ELF-1 (cell line): Measurements from ENCODE around the gene FAF1.
"Not testable (repeated sequence)": the region's sequence is repeated elsewhere in the genome, so short reads cannot be mapped to it uniquely, and the experiment has no call there.

Experiments
- DNase-seq: peaks from one replicate; pipeline ENCODE4 v3.0.0-alpha.2; 2016; ENCODE audit warnings: low read depth, low spot score

Gene FAF1

DNA sequence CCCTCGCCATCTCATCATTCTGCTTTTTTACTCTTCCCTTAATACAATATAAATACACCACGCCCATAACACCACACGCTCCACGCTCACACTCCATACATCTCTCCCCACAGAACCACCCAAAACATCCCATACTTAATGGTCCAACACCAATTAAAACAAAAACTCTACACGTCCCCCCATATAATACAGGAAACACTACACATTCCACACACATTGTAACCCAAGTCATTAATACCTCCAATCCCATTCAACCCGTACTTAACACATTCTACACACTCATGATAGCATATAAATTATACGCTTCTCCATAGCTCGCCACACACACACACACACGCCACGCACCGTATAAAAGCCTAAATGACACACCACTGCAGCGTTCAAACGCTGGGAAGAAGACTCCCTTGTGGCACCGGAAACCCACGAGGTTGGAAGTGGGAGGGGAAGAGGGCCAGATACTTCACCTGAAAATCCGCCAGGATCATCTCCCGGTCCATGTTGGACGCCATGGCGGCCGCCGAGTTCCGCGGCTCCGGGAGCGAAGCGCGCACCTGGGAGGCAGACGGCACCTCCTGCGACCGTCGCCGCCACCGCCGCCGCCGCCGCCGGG lies 659 bp downstream of the FAF1 start:
- DNase-seq, result no peak

- no peak for DNase-seq
These were observed 5.0 kb downstream of the FAF1 start for GRCh38 chr1:50955116-50955515.

DNA sequence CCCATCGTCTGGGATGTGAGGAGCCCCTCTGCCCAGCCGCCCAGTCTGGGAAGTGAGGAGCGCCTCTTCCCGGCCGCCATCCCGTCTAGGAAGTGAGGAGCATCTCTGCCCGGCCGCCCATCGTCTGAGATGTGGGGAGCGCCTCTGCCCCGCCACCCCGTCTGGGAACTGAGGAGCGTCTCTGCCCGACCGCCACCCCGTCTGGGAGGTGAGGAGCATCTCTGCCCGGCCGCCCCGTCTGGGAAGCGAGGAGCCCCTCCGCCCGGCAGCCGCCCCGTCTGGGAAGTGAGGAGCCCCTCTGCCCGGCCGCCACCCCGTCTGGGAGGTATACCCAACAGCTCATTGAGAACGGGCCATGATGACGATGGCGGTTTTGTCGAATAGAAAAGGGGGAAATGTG lies 7.5 kb downstream of the FAF1 start:
- DNase-seq, result not testable (repeated sequence)

GRCh38 chr1:50950396-50950795 lies 9.7 kb downstream of the FAF1 start:
- DNase-seq, result no peak

GRCh38 chr1:50949286-50949982 lies 10.6 kb downstream of the FAF1 start:
- DNase-seq, result no peak

DNA sequence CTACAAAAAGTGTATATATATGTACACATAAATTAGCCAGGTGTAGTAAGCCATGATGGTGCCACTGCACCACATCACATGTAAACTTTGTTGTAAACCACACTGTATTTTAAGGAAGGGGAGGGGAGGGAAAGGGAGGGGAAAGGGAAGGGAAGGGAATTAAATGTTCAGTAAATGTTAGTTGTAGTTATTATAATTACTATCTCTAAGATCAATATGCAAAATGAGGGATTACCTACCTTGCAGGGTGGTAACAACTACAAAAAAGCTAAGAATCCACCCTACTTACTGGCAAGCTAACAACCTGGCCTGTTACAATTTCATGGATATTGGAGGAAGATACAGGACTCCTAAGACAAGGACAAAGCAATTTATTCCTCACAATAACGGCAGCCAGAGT lies 17.7 kb downstream of the FAF1 start:
- DNase-seq, result no peak

GRCh38 chr1:50940291-50940690 lies 19.8 kb downstream of the FAF1 start:
- DNase-seq, result no peak

DNA sequence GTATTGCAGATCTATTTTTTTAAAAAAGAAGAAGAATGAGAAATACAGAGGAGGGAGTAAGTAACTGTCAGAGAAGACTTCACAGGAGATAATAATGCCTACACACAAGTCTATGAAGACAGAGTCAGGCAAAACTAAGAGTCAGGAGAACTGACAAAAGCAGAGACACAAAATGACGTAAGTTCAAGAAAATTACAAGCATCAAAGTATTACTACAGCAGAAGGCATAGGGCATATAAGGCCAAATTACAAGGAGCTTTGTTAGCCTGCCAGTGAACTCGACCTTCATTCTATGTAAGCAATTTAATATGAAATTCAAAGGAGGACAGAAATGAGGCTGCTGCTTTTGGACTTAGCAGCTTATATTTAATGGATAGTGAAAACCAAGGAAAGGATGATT lies 23.7 kb downstream of the FAF1 start:
- no peak for DNase-seq

GRCh38 chr1:50935276-50935675 lies 24.8 kb downstream of the FAF1 start:
- DNase-seq, result not testable (repeated sequence)

DNA sequence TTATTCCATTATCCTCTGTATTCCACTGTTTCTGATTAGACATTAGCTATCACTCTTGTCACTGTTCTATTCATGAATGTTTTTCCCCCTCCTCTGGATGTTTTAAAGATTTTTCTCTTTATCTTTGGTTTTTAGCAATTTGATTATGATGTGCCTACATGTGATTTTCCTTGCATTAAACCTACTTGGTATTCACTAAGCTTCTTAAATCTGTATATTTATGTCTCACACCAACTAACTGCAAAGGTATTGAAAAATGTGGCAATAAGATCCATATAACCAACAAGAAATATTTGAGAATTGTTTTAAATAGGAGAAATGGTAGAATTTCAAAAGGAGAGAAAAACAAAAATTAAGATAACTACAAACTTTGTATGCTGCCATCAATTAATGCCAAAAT lies 25.2 kb downstream of the FAF1 start:
- DNase-seq, result no peak

GRCh38 chr1:50933770-50934169 lies 26.3 kb downstream of the FAF1 start:
- not testable (repeated sequence) for DNase-seq

- not testable (repeated sequence) for DNase-seq
These were observed 28.0 kb downstream of the FAF1 start for GRCh38 chr1:50932043-50932442.

- DNase-seq, result no peak
These were observed 28.9 kb downstream of the FAF1 start for GRCh38 chr1:50930965-50931737.

- DNase-seq, result no peak
These were observed 29.9 kb downstream of the FAF1 start for GRCh38 chr1:50930193-50930592.

- DNase-seq, result no peak
These were observed 30.6 kb downstream of the FAF1 start for GRCh38 chr1:50929376-50929958.

GRCh38 chr1:50923564-50923963 lies 36.5 kb downstream of the FAF1 start:
- DNase-seq, result no peak

- DNase-seq, result no peak
These were observed 39.0 kb downstream of the FAF1 start for GRCh38 chr1:50921029-50921428.

DNA sequence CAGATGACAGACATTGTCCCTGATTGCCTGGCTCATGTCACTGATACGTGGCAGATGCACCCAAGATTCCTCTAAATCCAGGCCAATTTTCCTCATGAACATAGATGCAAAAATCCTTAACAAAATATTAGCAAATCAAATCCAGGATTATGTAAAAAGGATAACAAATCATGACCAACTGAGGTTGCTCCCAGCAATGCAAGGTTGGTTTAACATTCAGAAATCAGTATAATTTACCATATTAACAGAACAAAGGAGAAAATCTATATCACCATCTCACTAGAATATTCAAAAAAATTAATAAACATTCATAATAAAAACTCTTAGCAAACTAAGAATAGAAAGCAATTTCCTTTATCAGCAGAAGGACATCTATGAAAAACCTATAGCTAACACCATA lies 39.7 kb downstream of the FAF1 start:
- no peak for DNase-seq

DNA sequence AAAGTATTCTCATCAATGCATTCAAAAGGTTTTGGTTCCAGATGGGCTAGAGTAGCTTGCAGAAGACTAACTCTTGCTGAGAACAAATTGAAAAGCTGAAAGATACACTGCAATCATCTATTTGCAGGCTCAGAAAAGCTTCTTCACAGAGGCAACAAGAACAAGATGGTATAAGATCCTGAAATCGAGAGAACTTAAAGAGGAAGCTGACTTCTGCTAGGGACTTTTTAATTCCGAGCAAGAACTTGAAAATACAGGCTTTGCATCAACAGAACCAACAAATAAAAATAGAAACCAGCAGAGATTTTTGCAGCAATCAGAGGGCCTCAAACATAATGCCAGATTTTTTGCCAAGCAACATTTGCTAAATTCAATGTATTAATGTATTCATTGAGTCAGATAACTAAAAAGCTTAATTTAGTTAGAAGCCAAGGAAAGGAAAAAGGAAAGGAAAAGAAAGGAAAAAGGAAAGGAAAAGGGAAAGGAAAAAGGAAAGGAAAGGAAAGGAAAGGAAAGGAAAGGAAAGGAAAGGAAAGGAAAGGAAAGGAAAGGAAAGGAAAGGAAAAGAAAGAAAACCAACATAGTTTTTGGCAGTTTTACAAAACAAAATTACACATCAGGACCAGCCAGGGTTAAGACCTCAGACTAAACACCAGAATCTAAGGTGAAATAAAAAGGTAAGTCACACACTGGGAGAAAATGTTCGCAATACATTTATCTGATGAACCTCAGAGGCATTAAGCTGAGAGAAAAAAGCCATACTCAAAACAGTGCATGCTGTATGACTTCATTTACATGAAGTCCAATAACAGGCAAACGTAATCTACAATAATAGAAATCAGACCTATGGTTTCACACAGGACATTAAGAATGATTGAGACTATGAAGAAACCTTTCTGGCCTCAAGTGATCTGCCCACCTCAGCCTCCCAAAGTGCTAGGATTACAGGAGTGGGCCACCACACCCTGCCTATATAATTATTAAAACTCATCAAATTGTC lies 42.6 kb downstream of the FAF1 start:
- no peak for DNase-seq

DNA sequence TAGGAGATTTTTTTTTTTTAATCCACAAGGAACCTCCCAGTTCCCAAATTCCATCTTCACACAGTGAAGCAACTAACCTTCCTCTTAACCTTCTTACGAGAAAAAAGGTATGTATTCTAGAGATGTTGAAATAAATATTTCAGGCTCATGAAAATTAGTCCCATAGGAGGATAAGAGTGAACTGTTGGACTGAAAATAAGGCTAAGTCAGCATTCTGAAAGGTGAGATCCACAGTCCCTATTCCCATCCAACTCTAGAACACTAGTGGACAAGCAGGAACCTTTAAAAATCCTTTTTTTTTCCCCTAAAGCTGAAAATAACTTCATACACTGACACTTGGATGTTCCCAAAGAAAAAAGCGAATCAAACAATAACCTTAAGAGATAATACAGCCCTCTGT lies 44.4 kb downstream of the FAF1 start:
- no peak for DNase-seq

GRCh38 chr1:50913954-50914353 lies 46.1 kb downstream of the FAF1 start:
- no peak for DNase-seq
